A549 (cell line): ENCODE data around the gene SBK3. TPM values are rescaled to one million over a fixed set of nuclear protein-coding genes. Genes with fewer than 3 reads are reported as not detected.
A peak's percentile ranks its signal among the peaks of the same experiment; 100 is the strongest.

Experiments
- ATAC-seq, 2 experiments: fragments of 200-7000 bp in 1 of 2; fragments of >200 bp in 1 of 2; cut with Nextera tagmentation in 1 of 2; cut with Tn5 transposase in 1 of 2; 3 replicates each; pipeline versions ENCODE4 v1.8.0 to v1.9.1; 2018 to 2020; ENCODE audit warnings: mild to moderate bottlenecking in 1 of 2, moderate library complexity in 1 of 2
- CTCF ChIA-PET: fragments of 300-600 bp; sonication (Branson Sonifier 250); formaldehyde crosslinking; extraction: SDS; loops from one replicate; lab custom pipeline; 2021; ENCODE audit warnings: antibody characterized with exemption, inconsistent platforms; lab: Yijun Ruan, JAX
- POLR2A ChIA-PET: fragments of 350-600 bp; formaldehyde crosslinking; extraction: SDS; loops from one replicate; lab custom pipeline; 2021; ENCODE audit warnings: antibody characterized with exemption, inconsistent platforms; lab: Yijun Ruan, JAX
- DNase-seq, 2 experiments: peaks; one replicate each; pipeline versions ENCODE4 v3.0.0 to v3.0.0-alpha.2; 2011 to 2016; ENCODE audit warnings: low read depth in 1 of 2, low spot score in 1 of 2
- FAIRE-seq: peaks from 2 replicates; lab custom pipeline; 2011; peaks lifted over from hg19 to GRCh38; lab: Jason Lieb, UNC
- H3K27ac ChIP-seq, 2 experiments: fragments of >200 bp; sonication (Bioruptor Twin); formaldehyde crosslinking; 3 replicates each; pipeline ENCODE4 v1.5.1; 2016 to 2017
- H3K4me1 ChIP-seq: fragments of >200 bp; sonication (Bioruptor Twin); formaldehyde crosslinking; 3 replicates; pipeline ENCODE4 v1.6.1; 2016
- H3K4me2 ChIP-seq: fragments of >200 bp; sonication (Bioruptor Twin); formaldehyde crosslinking; 3 replicates; pipeline ENCODE4 v1.6.1; 2016
- H3K4me3 ChIP-seq: fragments of >200 bp; sonication (Bioruptor Twin); formaldehyde crosslinking; 3 replicates; pipeline ENCODE4 v1.5.1; 2016
- H3K9me3 ChIP-seq: fragments of >200 bp; sonication (Bioruptor Twin); formaldehyde crosslinking; 3 replicates; pipeline ENCODE4 v1.6.1; 2016
- ATOH8 ChIP-seq: fragments of 250-450 bp; sonication (Bioruptor Pico); IDR thresholded peaks from 2 replicates; pipeline ENCODE4 v1.5.0; 2020; ENCODE audit warnings: low read depth, mild to moderate bottlenecking, moderate library complexity
- BHLHE40 ChIP-seq: IDR thresholded peaks from 2 replicates; pipeline ENCODE4 v1.6.1; 2012; ENCODE audit warnings: low read depth, low read length, inconsistent platforms
- CEBPB ChIP-seq, 2 experiments: fragments of >200 bp in 1 of 2; sonication (Bioruptor Twin) in 1 of 2; formaldehyde crosslinking in 1 of 2; IDR thresholded peaks; 2 replicates each; pipeline ENCODE4 v1.6.1; 2012 to 2016
- E2F6 ChIP-seq: IDR thresholded peaks from 2 replicates; pipeline ENCODE4 v1.6.1; 2012; ENCODE audit warnings: low read depth, borderline replicate concordance
- EHF ChIP-seq: fragments of 250-450 bp; sonication (Bioruptor Pico); IDR thresholded peaks from 2 replicates; pipeline ENCODE4 v1.5.0; 2020; ENCODE audit warnings: mild to moderate bottlenecking
- EP300 ChIP-seq, 2 experiments: fragments of >200 bp; sonication (Bioruptor Twin); formaldehyde crosslinking; IDR thresholded peaks; 2 replicates in 1 of 2; 3 replicates in 1 of 2; pipeline ENCODE4 v1.6.1; 2016 to 2017
- FOSL2 ChIP-seq, 2 experiments: fragments of 450-650 bp in 1 of 2; fragments of >200 bp in 1 of 2; sonication (Bioruptor Twin) in 1 of 2; formaldehyde crosslinking; IDR thresholded peaks; 2 replicates each; pipeline versions ENCODE4 v1.5.0 to v1.6.1; 2016 to 2020; ENCODE audit warnings: mild to moderate bottlenecking in 1 of 2, moderate library complexity in 1 of 2
- FOXS1 ChIP-seq: fragments of 250-450 bp; sonication (Bioruptor Pico); IDR thresholded peaks from 2 replicates; pipeline ENCODE4 v1.5.0; 2020; ENCODE audit warnings: mild to moderate bottlenecking, moderate library complexity
- HDAC2 ChIP-seq: fragments of 200-600 bp; sonication (generic); IDR thresholded peaks from 2 replicates; pipeline ENCODE4 v1.6.1; 2016
- HOXA7 ChIP-seq: fragments of 250-450 bp; sonication (Bioruptor Pico); IDR thresholded peaks from 2 replicates; pipeline ENCODE4 v1.5.0; 2020; ENCODE audit warnings: mild to moderate bottlenecking, moderate library complexity
- HOXB13 ChIP-seq: fragments of 250-450 bp; sonication (Bioruptor Pico); IDR thresholded peaks from 2 replicates; pipeline ENCODE4 v1.5.0; 2020; ENCODE audit warnings: low read depth, mild to moderate bottlenecking, moderate library complexity
- JUN ChIP-seq, 2 experiments: fragments of >200 bp; sonication (Bioruptor Twin); formaldehyde crosslinking; IDR thresholded peaks; 2 replicates in 1 of 2; 3 replicates in 1 of 2; pipeline ENCODE4 v1.6.1; 2016 to 2017
- JUNB ChIP-seq: fragments of >200 bp; sonication (Bioruptor Twin); formaldehyde crosslinking; IDR thresholded peaks from 2 replicates; pipeline ENCODE4 v1.6.1; 2016
- KDM1A ChIP-seq: fragments of 200-600 bp; sonication (generic); IDR thresholded peaks from 2 replicates; pipeline ENCODE4 v1.6.1; 2016; ENCODE audit warnings: low read depth, mild to moderate bottlenecking
- MAFK ChIP-seq: fragments of 450-650 bp; IDR thresholded peaks from 2 replicates; pipeline ENCODE4 v1.6.1; 2014; ENCODE audit not compliant: partially characterized antibody
- NR3C1 ChIP-seq: fragments of >200 bp; sonication (Bioruptor Twin); formaldehyde crosslinking; IDR thresholded peaks from 3 replicates; pipeline ENCODE4 v1.6.1; 2017
- POLR2A ChIP-seq: IDR thresholded peaks from 2 replicates; pipeline ENCODE4 v1.6.1; 2012; ENCODE audit warnings: mild to moderate bottlenecking, low read length
- RAD21 ChIP-seq, 2 experiments: fragments of >200 bp in 1 of 2; sonication (Bioruptor Twin) in 1 of 2; formaldehyde crosslinking in 1 of 2; IDR thresholded peaks in 1 of 2; conservative IDR thresholded peaks in 1 of 2; 2 replicates in 1 of 2; 3 replicates in 1 of 2; pipeline ENCODE4 v1.6.1; 2012 to 2018; ENCODE audit warnings: inconsistent platforms in 1 of 2
- TP53 ChIP-seq: fragments of 250-450 bp; sonication (Bioruptor Pico); IDR thresholded peaks from 2 replicates; pipeline ENCODE4 v1.5.0; 2021; ENCODE audit warnings: mild to moderate bottlenecking, moderate library complexity
- ZNF302 ChIP-seq: fragments of 250-450 bp; sonication (Bioruptor Pico); IDR thresholded peaks from 2 replicates; pipeline ENCODE4 v1.9.0; 2021; ENCODE audit warnings: inconsistent platforms, mild to moderate bottlenecking, moderate library complexity
- WGBS: methylation state at CpG from one replicate; pipeline ENCODE4 v1.1.6; 2017; ENCODE audit errors: missing lambda C conversion rate; 5-methylcytosine and 5-hydroxymethylcytosine counted together
- polyA plus RNA-seq, 4 experiments: library from polyadenylated mRNA; depleted of rRNA in 3 of 4; stranded (reverse); fragments of >200 nt; fragmentation: RNase III in 1 of 4; extraction: RNeasy Plus Mini Kit Qiagen cat#74134 plus additional on column Dnase treatment in 1 of 4; gene quantifications; 2 replicates in 3 of 4; 3 replicates in 1 of 4; pipeline ENCODE4 v1.2.3, GENCODE V29; 2011 to 2017

The SBK3 gene
- polyA plus RNA-seq, 2 of the 4 experiments (the other 2 are of a cell fraction): 1.1 TPM

GRCh38 chr19:55544776-55545439 is 435 bp downstream of the SBK3 start:
- Histone ChIP-seq H3K9me3 (no peaks in the 10 kb centered on the region), H3K4me2 (peak overlapping the region; percentile 27; the same call in 2 of the 3 replicates), H3K27ac (peak overlapping the region; percentile 97 to 99; a peak in 5 of 6 replicates), H3K4me3 (no peak overlapping the region), H3K4me1 (peaks cover 50% of the 10 kb centered on the region)
- TF ChIP-seq FOSL2 (IDR thresholded peaks at IDR 0.05) (peak; percentile 42; the same call in 1 of the 2 replicates), FOSL2 (CRISPR knock-in tag; IDR thresholded peaks at IDR 0.05) (peak; percentile 79), JUNB (peak; percentile 34; the same call in 1 of the 2 replicates), HOXB13 (CRISPR knock-in tag) (no peak), POLR2A (0 out of 2 replicates have a peak, but pooled peaks have one; percentile 5)
- 70% methylated on average over 16 of the region's 23 CpGs for WGBS
- FAIRE-seq (no peak), ATAC-seq (no peak), DNase-seq (no peak)
- CTCF ChIA-PET: interaction anchor here (0.7 to 3.4 kb wide), 4 partner anchors 10 to 28 kb away, joined by 3 to 13 read pairs (median 4); no protein-coding TSS in a partner anchor
- POLR2A ChIA-PET: no interaction called here

- TF ChIP-seq TP53 (CRISPR knock-in tag) (no peak), MAFK (no peak), RAD21 (conservative IDR thresholded peaks at IDR 0.05 in 1 of 2, IDR thresholded peaks at IDR 0.05 in 1 of 2) (no peak), POLR2A (no peak), ZNF302 (CRISPR knock-in tag) (no peak)
- no peak overlapping the region for H3K4me2 ChIP-seq
- no peaks in the 10 kb centered on the region for H3K9me3 ChIP-seq
- ChIA-PET CTCF (interaction anchor here (0.7 to 1.4 kb wide), 3 partner anchors 9 to 27 kb away, joined by 3 to 5 read pairs (median 3); no protein-coding TSS in a partner anchor), POLR2A (no interaction called here)
- H3K4me3 ChIP-seq: no peak overlapping the region
- H3K4me1 ChIP-seq: peaks cover 44% of the 10 kb centered on the region
- H3K27ac ChIP-seq: peak overlapping the region in 1 of 2 experiments; percentile 99; a peak in 3 of 6 replicates
- ATAC-seq: no peak
- WGBS: 89% methylated on average over 15 of the region's 15 CpGs
- DNase-seq: no peak
- no peak for FAIRE-seq
These were observed 1.3 kb downstream of the SBK3 start for GRCh38 chr19:55544014-55544413.

- FAIRE-seq (no peak), DNase-seq (no peak), ATAC-seq (no peak)
- Histone ChIP-seq H3K9me3 (no peaks in the 10 kb centered on the region), H3K27ac (no peak overlapping the region), H3K4me1 (peaks cover 39% of the 10 kb centered on the region), H3K4me3 (no peak overlapping the region), H3K4me2 (no peak overlapping the region)
- TF ChIP-seq HDAC2 (no peak), NR3C1 (no peak), TP53 (CRISPR knock-in tag) (no peak), ATOH8 (CRISPR knock-in tag) (no peak), HOXB13 (CRISPR knock-in tag) (no peak), CEBPB (IDR thresholded peaks at IDR 0.05) (no peak), JUN (IDR thresholded peaks at IDR 0.05) (no peak), E2F6 (no peak), FOXS1 (no peak), EHF (CRISPR knock-in tag) (no peak), ZNF302 (CRISPR knock-in tag) (no peak), HOXA7 (CRISPR knock-in tag) (no peak), EP300 (IDR thresholded peaks at IDR 0.05) (no peak), BHLHE40 (no peak), RAD21 (conservative IDR thresholded peaks at IDR 0.05 in 1 of 2, IDR thresholded peaks at IDR 0.05 in 1 of 2) (no peak), KDM1A (no peak)
- ChIA-PET CTCF (interaction anchor here (1.4 kb wide), 1 partner anchor 26 kb away, joined by 5 read pairs; no protein-coding TSS in a partner anchor), POLR2A (no interaction called here)
- 58% methylated on average over 4 of the region's 5 CpGs for WGBS
These were observed 1.8 kb downstream of the SBK3 start for GRCh38 chr19:55543567-55543966.
